Measurements from ENCODE around the gene TSSK3.
"Not testable (repeated sequence)": the region's sequence is repeated elsewhere in the genome, so short reads cannot be mapped to it uniquely, and the experiment has no call there.

The TSSK3 gene

DNA sequence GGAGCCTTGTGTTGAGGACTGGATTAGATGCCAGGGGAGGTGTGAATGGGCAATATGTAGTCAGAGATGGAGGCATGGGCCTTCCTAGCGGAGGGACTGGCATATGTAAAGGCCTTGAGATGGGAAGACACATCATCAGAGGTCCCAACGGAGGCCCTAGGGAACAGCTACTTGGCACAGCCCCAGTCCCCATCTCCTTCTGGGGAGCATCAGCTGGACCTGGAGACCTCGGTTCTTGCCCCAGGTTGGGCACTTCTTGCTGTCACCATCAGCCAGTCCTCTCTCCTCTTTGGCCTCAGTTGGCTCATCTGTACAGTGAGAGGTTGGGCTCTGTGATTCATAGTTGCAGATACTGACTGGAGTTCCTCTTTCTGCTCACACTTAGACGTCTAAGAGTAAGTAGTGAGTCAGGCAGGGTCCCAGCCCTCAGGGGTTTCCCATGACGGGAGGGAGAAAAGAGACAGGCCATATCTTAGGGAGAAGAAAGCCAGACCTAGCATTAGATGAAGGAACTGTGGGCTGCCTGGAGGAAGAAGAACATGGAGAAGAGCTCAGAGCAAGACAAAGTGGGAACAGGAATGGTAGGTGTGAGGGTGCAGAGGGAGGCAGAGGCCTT, 22.9 kb upstream of the TSSK3 start:
- no peak for DNase-seq

DNA sequence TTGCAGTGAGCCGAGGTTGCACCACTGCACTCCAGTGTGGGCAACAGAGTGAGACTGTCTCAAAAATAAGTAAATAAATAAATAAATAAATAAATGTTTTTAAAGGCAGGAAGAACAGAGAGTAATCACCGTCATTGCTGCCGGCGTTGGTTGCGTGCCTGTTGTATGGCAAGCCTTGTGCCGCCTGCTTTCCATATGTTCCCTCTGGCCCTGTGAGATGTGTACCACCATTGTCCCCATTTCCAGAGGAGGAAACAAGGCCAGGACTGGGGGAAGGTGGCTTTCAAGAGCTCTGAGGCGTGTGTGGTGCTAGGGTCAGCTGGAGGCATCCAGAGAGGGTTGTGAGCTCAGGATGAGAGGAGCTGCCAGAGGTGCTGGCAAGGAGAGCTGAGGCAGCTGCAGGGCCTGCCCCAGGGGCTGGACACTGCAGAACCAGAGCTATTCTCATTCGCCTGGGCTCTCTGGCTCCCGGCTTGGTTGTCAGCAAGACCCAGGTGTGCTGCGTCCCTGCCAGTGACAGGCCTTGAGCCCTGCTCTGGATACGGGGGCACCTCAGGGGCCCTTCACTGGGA, 21.1 kb upstream of the TSSK3 start:
- DNase-seq, result no peak

GRCh38 chr1:32341971-32342370, 20.4 kb upstream of the TSSK3 start:
- DNase-seq, result no peak

DNA sequence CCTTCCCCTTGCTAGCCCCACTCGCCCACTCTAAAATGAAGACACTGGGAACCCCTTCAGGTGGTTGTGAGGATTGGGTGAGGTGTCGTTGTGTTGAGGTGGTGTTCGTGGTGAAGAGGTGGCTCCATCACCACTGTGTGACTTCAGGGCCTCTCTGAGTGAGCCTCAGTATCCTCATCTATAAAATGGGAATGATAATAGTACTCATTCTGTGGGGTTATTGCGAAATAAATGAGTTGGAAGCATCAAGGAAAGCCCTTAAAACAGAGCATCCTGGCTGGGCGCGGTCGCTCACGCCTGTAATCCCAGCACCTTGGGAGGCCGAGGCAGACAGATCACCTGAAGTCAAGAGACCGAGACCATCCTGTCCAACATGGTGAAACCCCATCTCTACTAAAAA, 19.6 kb upstream of the TSSK3 start:
- no peak for DNase-seq

DNA sequence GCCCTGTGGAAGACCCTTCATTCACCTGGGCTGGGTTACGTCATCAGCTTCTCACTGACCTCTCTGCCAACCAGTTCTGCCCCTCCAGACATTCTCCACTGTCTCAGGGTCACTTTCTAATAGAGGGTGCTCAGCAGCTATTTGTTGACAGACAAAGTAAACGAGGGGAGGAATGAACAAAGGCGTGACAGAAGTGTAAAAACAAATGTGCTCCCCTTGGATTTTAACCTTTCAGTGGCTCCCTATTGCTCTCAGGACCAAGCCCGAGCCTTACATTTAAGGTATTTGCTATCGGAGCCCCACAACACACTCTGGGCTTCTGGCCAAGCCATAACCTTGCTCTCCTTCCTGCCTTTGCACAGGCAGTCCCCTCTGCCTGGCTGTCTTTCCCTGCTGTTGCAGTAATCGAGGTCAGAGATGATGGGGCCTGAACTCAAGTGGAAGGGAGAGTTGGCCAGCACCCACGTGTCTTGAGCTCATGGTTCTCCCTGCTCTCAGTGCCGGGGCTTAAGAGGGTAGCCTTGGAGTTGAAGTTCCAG, 17.0 kb upstream of the TSSK3 start:
- DNase-seq, result no peak

GRCh38 chr1:32346532-32347157, 15.7 kb upstream of the TSSK3 start:
- no peak for DNase-seq

DNA sequence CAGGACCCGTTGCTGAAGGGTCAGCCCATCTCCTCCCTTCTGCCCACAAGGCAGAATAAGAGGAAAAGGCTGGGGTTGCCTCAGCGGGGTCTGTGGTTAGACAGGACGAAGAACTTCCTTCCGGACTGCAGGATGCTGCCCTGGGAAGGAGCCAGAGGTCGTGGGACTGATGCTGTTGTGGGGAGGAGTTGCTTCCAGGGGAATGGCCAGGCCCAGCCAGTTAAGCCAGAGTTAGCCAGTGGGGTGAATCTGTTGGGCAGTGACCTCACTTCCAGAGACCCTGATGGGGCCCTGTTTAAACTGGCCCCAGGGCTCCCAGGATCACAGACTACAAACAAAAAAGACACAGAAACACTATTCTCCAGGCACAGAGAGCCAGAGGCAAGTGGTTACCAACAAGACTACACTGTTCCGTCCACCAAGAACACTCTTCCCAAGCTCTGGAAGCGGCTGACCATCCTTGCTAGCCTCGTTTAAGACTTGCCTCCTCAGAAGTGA, 13.1 kb upstream of the TSSK3 start:
- no peak for DNase-seq

GRCh38 chr1:32350785-32351398, 11.4 kb upstream of the TSSK3 start:
- DNase-seq, result peak; percentile 77 to 85 (median 83)

GRCh38 chr1:32351399-32352238, 10.7 kb upstream of the TSSK3 start:
- peak; percentile 81 to 91 (median 86) for DNase-seq

- no peak for DNase-seq
Measured at GRCh38 chr1:32352239-32352745, 10.0 kb upstream of the TSSK3 start.

- no peak for DNase-seq
Measured at GRCh38 chr1:32352831-32353383, 9.4 kb upstream of the TSSK3 start.

DNA sequence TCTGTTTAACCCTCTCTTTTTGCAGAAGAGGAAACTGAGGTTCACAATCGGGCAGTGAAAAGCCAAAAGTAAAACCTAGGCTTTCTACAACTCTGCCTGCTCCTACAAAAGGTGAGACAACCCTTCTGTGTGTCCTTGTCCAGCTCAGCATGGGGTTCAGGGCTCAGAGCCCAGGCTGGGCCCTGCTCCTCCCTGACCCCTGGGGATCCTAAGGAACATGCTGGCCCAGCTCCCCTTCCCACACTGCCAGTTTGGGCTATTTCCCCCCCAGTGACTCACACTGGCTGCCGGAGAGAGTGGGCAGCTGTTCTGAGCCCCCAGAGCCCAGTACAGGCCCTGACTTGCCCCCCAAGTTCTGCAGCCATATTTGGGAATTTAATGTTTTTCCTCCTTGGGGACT, 8.9 kb upstream of the TSSK3 start:
- DNase-seq, result no peak

GRCh38 chr1:32353886-32354570, 8.3 kb upstream of the TSSK3 start:
- no peak for DNase-seq

DNA sequence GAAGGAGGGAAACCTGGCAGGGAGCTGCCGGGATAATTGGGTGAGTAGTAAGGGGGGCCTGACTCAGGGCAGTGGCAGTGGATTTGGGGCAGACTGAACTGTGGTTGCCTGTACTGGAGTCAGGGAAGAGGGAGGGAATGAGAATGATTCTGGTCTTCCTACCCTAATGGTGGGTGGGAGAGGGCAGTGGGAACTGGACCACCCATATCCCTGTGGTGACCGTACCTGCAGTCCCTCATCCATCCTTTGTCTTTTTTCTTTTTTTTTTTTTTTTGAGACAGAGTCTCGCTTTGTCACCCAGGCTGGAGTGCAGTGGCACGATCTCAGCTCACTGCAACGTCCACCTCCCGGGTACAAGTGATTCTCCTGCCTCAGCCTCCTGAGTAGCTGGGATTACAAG, 6.6 kb upstream of the TSSK3 start:
- DNase-seq, result not testable (repeated sequence)

DNA sequence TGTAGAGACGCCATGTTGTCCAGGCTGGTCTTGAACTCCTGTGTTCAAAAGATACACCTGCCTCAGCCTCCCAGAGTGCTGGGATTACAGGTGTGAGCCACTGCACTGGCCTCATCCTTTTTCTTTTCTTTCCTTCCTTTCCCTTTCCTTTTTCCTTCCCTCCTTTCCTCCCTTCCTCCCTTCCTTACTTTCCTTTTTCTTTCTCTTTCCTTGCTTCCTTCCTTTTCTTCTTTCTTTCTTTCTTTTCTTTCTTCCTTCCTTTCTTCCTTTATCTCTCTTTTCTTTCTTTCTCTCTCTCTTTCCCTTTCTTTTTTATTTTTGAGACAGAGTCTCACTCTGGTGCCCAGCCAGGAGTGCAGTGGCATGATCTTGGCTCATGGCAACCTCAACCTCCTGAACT, 5.9 kb upstream of the TSSK3 start:
- no peak for DNase-seq

DNA sequence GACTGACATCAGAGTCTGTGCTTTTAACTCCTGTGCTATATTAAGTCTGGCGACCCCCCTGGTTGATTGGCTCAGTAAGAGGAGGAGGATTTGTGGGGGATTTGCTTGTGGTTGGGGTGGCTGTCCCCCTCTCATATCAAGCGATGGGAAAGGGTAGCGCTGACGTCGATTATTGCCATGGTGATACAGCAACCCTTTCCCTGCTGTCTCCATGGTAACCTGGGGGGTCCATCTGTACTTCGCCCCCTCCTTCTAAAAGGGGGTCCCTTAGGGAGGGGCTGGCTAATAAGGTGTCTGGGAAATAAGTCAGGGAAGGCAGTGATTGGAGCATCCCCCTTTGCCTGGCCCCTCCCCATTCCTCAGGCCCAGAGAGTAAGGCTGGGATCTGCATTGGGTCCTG, 4.7 kb upstream of the TSSK3 start:
- DNase-seq, result no peak

DNA sequence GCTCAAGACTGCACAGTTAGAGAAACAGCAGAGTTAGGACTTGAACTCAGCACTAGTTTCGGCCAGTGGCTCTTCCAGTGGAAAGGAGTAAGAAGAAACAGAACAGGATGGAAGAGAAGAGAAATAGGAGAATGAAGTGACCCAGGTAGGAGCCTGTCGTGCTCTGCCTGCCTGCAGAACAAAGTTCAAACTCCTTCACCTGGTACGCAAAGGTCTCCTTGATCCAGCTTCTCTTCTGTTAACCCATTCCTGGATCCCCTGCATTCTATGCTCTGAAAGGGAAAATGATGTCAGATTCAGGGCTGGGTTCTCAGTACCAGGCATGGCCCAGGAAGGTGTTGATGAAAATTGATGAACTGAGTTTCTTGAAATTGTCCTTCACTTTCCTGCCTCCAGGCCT, 3.9 kb upstream of the TSSK3 start:
- DNase-seq, result no peak

- no peak for DNase-seq
Measured at GRCh38 chr1:32361308-32361673, 1.0 kb upstream of the TSSK3 start.

DNA sequence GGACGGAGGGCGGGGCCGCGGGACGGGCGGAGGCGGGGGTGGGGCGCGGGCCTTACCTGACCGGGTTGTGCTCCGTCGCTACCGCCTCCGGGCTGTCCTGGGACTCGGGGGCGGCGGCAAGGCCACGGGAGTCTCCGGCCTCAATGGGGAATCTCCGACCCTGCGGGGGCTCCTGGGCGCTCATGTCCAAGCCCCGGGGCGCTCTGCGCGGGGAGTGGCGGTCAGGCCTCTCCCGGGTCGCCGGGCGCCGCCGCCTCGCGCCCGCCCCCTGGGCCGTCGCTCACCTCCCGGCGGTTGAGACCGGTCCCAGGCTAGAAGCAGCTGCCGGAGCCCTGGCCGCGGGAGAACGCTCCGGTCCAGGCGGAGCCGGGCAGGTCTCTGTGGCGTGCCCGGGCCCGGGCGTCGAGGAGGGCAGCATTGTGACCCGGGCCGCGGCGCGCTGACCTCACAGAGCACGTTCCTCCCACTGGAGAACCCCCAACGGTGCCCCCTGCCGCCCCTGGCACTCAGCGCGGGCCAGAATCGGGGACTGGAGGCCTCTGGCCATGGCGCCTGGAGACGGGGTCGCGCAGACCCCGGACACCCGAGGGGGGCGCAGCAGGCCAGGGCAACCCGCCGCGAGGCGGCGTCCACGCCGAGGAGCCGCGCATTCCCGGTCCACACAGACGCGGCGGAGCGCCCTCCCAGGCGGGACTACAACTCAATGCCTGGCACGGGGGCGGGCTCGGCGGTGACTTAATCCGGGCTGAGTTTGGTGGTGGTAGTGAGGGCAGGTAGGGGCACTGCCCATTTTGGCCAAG, 465 bp upstream of the TSSK3 start:
- peak in 1 of 4 experiments; percentile 8 for DNase-seq

DNA sequence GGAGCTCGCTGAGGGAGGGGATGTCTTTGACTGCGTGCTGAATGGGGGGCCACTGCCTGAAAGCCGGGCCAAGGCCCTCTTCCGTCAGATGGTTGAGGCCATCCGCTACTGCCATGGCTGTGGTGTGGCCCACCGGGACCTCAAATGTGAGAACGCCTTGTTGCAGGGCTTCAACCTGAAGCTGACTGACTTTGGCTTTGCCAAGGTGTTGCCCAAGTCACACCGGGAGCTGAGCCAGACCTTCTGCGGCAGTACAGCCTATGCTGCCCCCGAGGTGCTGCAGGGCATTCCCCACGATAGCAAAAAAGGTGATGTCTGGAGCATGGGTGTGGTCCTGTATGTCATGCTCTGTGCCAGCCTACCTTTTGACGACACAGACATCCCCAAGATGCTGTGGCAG, 1.4 kb downstream of the TSSK3 start:
- DNase-seq, result no peak

GRCh38 chr1:32364836-32365235, 2.5 kb downstream of the TSSK3 start:
- DNase-seq, result no peak
